Measurements from ENCODE around the gene HSD3B2.

HSD3B2 gene

DNA sequence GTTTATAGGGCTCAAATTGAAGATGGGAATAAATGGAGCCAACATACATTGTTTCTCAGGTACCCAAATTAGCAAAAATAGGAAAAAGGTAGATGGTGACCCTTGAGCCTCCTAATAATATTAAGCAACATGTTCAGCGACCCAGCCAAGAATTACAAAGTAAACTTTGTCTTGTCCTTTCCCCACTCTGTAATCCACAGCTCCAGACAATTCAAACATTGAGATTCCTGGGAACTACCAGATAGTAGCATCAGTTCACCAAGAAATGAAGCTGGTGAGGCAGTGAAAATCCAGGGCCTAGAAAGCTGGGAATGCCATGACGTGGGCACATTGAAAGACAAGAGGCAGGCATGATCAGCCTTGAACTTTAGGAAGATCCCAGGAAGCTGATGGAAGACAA lies 34.6 kb upstream of the HSD3B2 start:
- no peak overlapping the region for H3K4me3 ChIP-seq (ENCODE audit: control insufficient read depth, low read depth, low read length)
- no peak for DNase-seq (ENCODE audit: low read depth)
- TF ChIP-seq, protein P1, sequence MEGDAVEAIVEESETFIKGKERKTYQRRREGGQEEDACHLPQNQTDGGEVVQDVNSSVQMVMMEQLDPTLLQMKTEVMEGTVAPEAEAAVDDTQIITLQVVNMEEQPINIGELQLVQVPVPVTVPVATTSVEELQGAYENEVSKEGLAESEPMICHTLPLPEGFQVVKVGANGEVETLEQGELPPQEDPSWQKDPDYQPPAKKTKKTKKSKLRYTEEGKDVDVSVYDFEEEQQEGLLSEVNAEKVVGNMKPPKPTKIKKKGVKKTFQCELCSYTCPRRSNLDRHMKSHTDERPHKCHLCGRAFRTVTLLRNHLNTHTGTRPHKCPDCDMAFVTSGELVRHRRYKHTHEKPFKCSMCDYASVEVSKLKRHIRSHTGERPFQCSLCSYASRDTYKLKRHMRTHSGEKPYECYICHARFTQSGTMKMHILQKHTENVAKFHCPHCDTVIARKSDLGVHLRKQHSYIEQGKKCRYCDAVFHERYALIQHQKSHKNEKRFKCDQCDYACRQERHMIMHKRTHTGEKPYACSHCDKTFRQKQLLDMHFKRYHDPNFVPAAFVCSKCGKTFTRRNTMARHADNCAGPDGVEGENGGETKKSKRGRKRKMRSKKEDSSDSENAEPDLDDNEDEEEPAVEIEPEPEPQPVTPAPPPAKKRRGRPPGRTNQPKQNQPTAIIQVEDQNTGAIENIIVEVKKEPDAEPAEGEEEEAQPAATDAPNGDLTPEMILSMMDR (conservative IDR thresholded peaks at IDR 0.05; ENCODE audit: control insufficient read depth, insufficient read depth, low read depth, low read length), result no peak

DNA sequence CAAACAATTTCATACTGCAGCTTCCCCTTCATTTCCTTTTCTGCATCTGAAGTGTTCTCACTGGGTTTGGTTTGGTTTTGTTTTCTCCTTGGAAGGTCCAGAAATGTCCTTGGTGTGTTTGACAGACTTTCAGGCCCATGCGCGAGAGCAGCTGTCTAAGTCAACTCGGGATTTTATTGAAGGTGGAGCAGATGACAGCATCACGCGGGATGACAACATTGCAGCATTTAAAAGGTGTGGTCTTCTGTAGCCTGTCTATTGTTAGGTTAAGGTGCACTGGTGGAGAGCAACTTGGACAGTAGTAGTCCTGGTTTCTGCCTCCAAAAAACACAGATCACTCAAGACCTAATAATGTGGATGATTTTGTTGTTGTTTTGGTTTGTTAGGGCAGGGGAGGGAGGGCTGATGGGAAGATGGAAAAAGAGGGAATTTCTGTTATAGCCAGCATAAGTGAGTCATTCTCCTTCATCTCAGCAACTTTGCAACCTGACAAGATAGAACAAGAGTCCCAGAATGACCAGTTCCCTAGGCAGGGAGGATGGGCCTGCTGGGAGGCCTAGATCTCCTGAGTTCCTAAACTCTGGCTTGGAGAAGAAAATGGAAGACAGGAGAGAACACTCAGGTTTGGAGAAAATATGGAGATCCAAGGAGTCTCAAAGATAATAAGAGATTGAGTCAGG lies 33.8 kb upstream of the HSD3B2 start:
- TF ChIP-seq, protein P1 (conservative IDR thresholded peaks at IDR 0.05; ENCODE audit: control insufficient read depth, insufficient read depth, low read depth, low read length), result no peak
- no peak for DNase-seq (ENCODE audit: low read depth)
- no peak overlapping the region for H3K4me3 ChIP-seq (ENCODE audit: control insufficient read depth, low read depth, low read length)

DNA sequence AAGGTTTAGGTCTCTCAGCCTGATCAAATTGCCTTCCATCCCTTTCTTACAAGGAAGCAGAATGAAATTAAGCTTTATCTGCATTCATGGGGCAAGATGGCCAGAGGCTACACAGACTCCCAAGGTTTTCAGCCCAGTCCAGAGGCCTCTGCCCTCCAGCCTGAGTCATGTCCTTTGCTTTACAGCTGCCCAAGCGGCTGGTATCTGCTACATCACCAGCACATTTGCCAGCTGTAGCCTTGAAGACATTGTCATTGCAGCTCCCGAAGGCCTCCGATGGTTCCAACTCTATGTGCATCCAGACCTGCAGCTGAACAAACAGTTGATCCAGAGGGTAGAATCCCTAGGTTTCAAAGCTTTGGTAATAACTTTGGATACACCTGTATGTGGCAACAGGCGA lies 30.4 kb upstream of the HSD3B2 start:
- DNase-seq (ENCODE audit: low read depth), result no peak
- TF ChIP-seq, protein P1 (conservative IDR thresholded peaks at IDR 0.05; ENCODE audit: control insufficient read depth, insufficient read depth, low read depth, low read length), result no peak
- H3K4me3 ChIP-seq (ENCODE audit: control insufficient read depth, low read depth, low read length), result no peak overlapping the region

DNA sequence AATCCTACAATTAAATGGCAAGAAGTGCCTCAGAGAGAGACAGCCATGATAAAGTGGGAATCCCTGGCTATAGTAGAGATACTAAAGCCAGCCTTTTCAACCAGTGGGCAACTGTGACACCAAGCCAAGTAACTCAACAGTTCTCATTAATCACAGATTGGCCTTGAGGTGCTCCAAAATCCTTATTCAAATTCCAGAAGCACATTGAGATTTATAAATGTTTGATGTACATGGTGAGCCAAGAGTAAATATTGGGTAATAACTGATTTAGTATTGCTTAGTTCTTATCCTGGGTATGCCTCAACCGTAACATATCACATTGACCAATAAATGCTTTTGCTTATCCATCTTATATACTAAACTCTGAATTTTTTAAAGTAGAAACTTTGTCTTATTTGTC lies 29.3 kb upstream of the HSD3B2 start:
- TF ChIP-seq, protein P1 (conservative IDR thresholded peaks at IDR 0.05; ENCODE audit: control insufficient read depth, insufficient read depth, low read depth, low read length), result no peak
- no peak overlapping the region for H3K4me3 ChIP-seq (ENCODE audit: control insufficient read depth, low read depth, low read length)
- DNase-seq (ENCODE audit: low read depth), result no peak

DNA sequence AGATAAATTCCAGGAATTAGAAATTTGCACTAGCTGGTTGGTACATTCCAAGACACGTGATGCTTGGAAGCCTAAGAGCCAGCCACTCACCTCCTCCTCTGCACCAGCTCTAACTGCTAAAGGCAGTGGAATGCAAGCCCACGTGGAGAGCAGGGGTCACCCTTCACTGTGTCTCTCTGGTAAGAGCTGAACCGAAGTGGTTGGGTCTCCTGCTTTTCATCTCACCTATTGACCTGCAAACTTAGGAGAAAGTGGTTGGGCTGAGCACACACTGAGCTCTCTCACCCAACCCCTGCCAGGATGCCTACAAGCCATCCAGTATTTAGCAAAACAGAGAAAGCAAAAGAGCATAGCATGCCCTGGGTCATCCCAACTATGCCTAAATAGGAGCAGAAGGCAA lies 27.1 kb upstream of the HSD3B2 start:
- no peak for DNase-seq (ENCODE audit: low read depth)
- H3K4me3 ChIP-seq (ENCODE audit: control insufficient read depth, low read depth, low read length), result no peak overlapping the region
- TF ChIP-seq, protein P1 (conservative IDR thresholded peaks at IDR 0.05; ENCODE audit: control insufficient read depth, insufficient read depth, low read depth, low read length), result no peak

DNA sequence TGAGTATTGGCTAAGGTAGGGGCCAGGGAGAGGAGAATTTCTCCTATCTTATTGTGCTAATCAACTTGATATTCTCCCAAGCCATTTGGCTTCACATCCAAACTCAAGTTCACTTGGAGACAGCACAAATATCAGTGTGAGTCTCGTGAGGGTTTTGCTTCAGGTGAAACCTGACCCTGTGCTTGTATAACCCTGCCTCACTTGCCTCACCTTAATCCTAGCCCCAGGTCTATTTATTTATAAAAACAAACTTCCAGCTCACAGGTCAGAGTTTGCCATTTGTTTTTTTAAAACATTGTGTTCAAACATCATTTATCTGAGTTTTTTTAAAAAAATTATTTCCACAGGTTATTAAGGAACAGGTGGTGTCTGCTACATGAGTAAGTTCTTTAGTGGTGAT lies 26.5 kb upstream of the HSD3B2 start:
- TF ChIP-seq, protein P1 (conservative IDR thresholded peaks at IDR 0.05; ENCODE audit: control insufficient read depth, insufficient read depth, low read depth, low read length), result no peak
- DNase-seq (ENCODE audit: low read depth), result no peak
- no peak overlapping the region for H3K4me3 ChIP-seq (ENCODE audit: control insufficient read depth, low read depth, low read length)

DNA sequence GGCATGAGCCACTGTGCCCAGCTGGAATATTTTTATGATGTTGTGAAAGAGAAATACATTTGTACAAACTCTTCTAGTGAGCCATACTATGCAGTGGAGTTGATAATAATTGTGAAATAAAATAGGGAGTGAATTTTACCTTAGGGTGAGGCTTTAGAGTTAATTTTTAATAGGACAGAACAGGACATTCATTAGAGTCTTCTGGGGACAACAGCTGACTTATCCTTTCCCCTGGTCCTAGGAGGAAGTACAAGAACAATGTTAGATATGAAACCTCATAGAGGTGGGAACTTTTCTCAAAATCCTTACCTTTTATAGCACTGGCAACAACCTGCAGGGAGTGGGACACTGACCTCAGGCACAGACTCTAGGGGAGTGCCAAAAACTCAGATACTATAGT lies 24.4 kb upstream of the HSD3B2 start:
- no peak overlapping the region for H3K4me3 ChIP-seq (ENCODE audit: control insufficient read depth, low read depth, low read length)
- DNase-seq (ENCODE audit: low read depth), result no peak
- TF ChIP-seq, protein P1 (conservative IDR thresholded peaks at IDR 0.05; ENCODE audit: control insufficient read depth, insufficient read depth, low read depth, low read length), result no peak
